Liver (tissue), 9 donors: Measurements from ENCODE around the gene TACR1. TPM values are rescaled to one million over a fixed set of nuclear protein-coding genes. Genes with fewer than 3 reads are reported as not detected.
A peak's percentile ranks its signal among the peaks of the same experiment; 100 is the strongest.

ENCODE experiments used
- DNase-seq: peaks from one replicate; pipeline ENCODE4 v3.0.0-alpha.2; 2017; ENCODE audit warnings: low spot score
- H3K27ac ChIP-seq, 2 donors: one replicate each; pipeline ENCODE4 v1.7.0; 2013; ENCODE audit warnings: inconsistent platforms in 2 of 2, low read length in 2 of 2, control low read depth in 1 of 2, low read depth in 1 of 2, mild to moderate bottlenecking in 1 of 2
- H3K27me3 ChIP-seq, 4 donors: one replicate each; pipeline versions ENCODE4 v1.6.1 to v1.7.0; 2013; ENCODE audit warnings: low read length in 3 of 4, inconsistent platforms in 1 of 4, mild to moderate bottlenecking in 1 of 4, moderate library complexity in 1 of 4; ENCODE audit not compliant: control insufficient read depth in 4 of 4, insufficient read depth in 4 of 4
- H3K36me3 ChIP-seq, 4 donors: one replicate each; pipeline versions ENCODE4 v1.6.1 to v1.7.0; 2013; ENCODE audit warnings: low read length in 3 of 4, mild to moderate bottlenecking in 3 of 4, low read depth in 1 of 4, moderate library complexity in 1 of 4; ENCODE audit not compliant: control insufficient read depth in 4 of 4, insufficient read depth in 3 of 4
- H3K4me1 ChIP-seq, 4 donors: one replicate each; pipeline versions ENCODE4 v1.6.1 to v1.7.0; 2013; ENCODE audit warnings: low read length in 3 of 4, mild to moderate bottlenecking in 3 of 4, moderate library complexity in 1 of 4; ENCODE audit not compliant: control insufficient read depth in 4 of 4, insufficient read depth in 4 of 4
- H3K4me3 ChIP-seq, 3 donors: one replicate each; pipeline versions ENCODE4 v1.6.1 to v1.7.0; 2013; ENCODE audit warnings: low read length in 3 of 3, control low read depth in 1 of 3, low read depth in 1 of 3, mild to moderate bottlenecking in 1 of 3
- H3K9ac ChIP-seq, 2 donors: one replicate each; pipeline ENCODE4 v1.7.0; 2013; ENCODE audit warnings: low read length in 2 of 2, mild to moderate bottlenecking in 2 of 2, moderate library complexity in 2 of 2, control low read depth in 1 of 2, low read depth in 1 of 2
- H3K9me3 ChIP-seq, 4 donors: one replicate each; pipeline versions ENCODE4 v1.6.1 to v1.7.0; 2013; ENCODE audit warnings: low read length in 3 of 4; ENCODE audit not compliant: control insufficient read depth in 4 of 4
- ATF3 ChIP-seq: IDR thresholded peaks from 2 replicates; pipeline ENCODE4 v1.6.1; 2016; ENCODE audit warnings: antibody characterized with exemption
- CTCF ChIP-seq: fragments of 150-350 bp; IDR thresholded peaks from 2 replicates; pipeline ENCODE4 v1.5.1; 2017; ENCODE audit warnings: improper control_type of control experiment, low read depth, low read length; ENCODE audit not compliant: missing input control
- EGR1 ChIP-seq, 2 donors: IDR thresholded peaks; 2 replicates each; pipeline ENCODE4 v1.6.1; 2016 to 2018; ENCODE audit warnings: antibody characterized with exemption in 2 of 2, low read depth in 2 of 2
- FOXA1 ChIP-seq: IDR thresholded peaks from 2 replicates; pipeline ENCODE4 v1.6.1; 2016; ENCODE audit warnings: antibody characterized with exemption
- FOXA2 ChIP-seq: IDR thresholded peaks from 2 replicates; pipeline ENCODE4 v1.6.1; 2016; ENCODE audit warnings: antibody characterized with exemption
- GABPA ChIP-seq, 2 donors: IDR thresholded peaks in 1 of 2; conservative IDR thresholded peaks in 1 of 2; 2 replicates each; pipeline ENCODE4 v1.6.1; 2016; ENCODE audit warnings: antibody characterized with exemption in 2 of 2, mild to moderate bottlenecking in 1 of 2, moderate library complexity in 1 of 2
- HNF4A ChIP-seq, 2 donors: conservative IDR thresholded peaks; 2 replicates each; pipeline ENCODE4 v1.6.1; 2016; ENCODE audit warnings: antibody characterized with exemption in 2 of 2, mild to moderate bottlenecking in 2 of 2
- JUND ChIP-seq, 2 donors: IDR thresholded peaks; 2 replicates each; pipeline ENCODE4 v1.6.1; 2016; ENCODE audit warnings: antibody characterized with exemption in 2 of 2
- NR2F2 ChIP-seq: IDR thresholded peaks from 2 replicates; pipeline ENCODE4 v1.6.1; 2016; ENCODE audit warnings: antibody characterized with exemption
- RAD21 ChIP-seq, 2 donors: IDR thresholded peaks; 2 replicates each; pipeline ENCODE4 v1.6.1; 2016; ENCODE audit warnings: antibody characterized with exemption in 2 of 2, mild to moderate bottlenecking in 2 of 2
- RXRA ChIP-seq, 2 donors: IDR thresholded peaks; 2 replicates each; pipeline ENCODE4 v1.6.1; 2017 to 2018; ENCODE audit warnings: antibody characterized with exemption in 2 of 2, mild to moderate bottlenecking in 1 of 2
- SP1 ChIP-seq: IDR thresholded peaks from 2 replicates; pipeline ENCODE4 v1.6.1; 2018; ENCODE audit warnings: antibody characterized with exemption, mild to moderate bottlenecking
- TAF1 ChIP-seq: conservative IDR thresholded peaks from 2 replicates; pipeline ENCODE4 v1.6.1; 2016; ENCODE audit warnings: antibody characterized with exemption, mild to moderate bottlenecking
- YY1 ChIP-seq: IDR thresholded peaks from 2 replicates; pipeline ENCODE4 v1.6.1; 2016; ENCODE audit warnings: antibody characterized with exemption, mild to moderate bottlenecking
- ZBTB33 ChIP-seq: IDR thresholded peaks from 2 replicates; pipeline ENCODE4 v1.6.1; 2016; ENCODE audit warnings: antibody characterized with exemption
- WGBS: extraction: QIAGEN DNeasy Blood & Tissue Kit; methylation state at CpG from one replicate; pipeline ENCODE4 v1.1.7; 2013; 5-methylcytosine and 5-hydroxymethylcytosine counted together
- polyA plus RNA-seq, 2 donors: library from polyadenylated mRNA; stranded (reverse) in 1 of 2; unstranded in 1 of 2; fragments of 200-250 nt in 1 of 2; fragments of >200 nt in 1 of 2; fragmentation: Nextera tagmentation in 1 of 2; extraction: Ambion mirVana in 1 of 2; gene quantifications; one replicate each; pipeline versions ENCODE4 v1.2.1 to v1.2.3, GENCODE V29; 2013 to 2015
- total RNA-seq, 2 donors: library from RNA; depleted of rRNA; stranded (reverse); fragments of >200 nt; gene quantifications; one replicate each; pipeline ENCODE4 v1.2.3, GENCODE V29; 2014
- donor health status: healthy.
- donor health status: healthy.
- donor health status: healthy.
- donor health status: healthy.
- donor health status: healthy.

TACR1 gene
- total and polyA plus RNA-seq, 4 donors = 0.02 to 0.84 (median 0.14) TPM; not detected in 1

GRCh38 chr2:75006041-75006440 is 193.3 kb downstream of the TACR1 start (continued):
- TF ChIP-seq ZBTB33 = no peak
- no peak for TF ChIP-seq HNF4A (conservative IDR thresholded peaks at IDR 0.05)
- TF ChIP-seq SP1 = no peak
- no peak for TF ChIP-seq ATF3
- no peak for TF ChIP-seq YY1

- no peak overlapping the region for H3K9ac ChIP-seq
- 70% methylated on average over 2 of the region's 2 CpGs for WGBS
- no peaks in the 10 kb centered on the region for H3K27me3 ChIP-seq
- H3K36me3 ChIP-seq = no peaks in the 10 kb centered on the region
- peaks cover 0 to under 1% (median 0%) of the 10 kb centered on the region in 4 donors for H3K9me3 ChIP-seq
- TF ChIP-seq TAF1 (no peak), HNF4A (conservative IDR thresholded peaks at IDR 0.05) (no peak), ZBTB33 (no peak), YY1 (no peak), FOXA1 (no peak)
- no peak overlapping the region for H3K4me3 ChIP-seq
- H3K27ac ChIP-seq = no peak overlapping the region
- peaks cover 0 to 4% (median 0%) of the 10 kb centered on the region in 4 donors for H3K4me1 ChIP-seq
- DNase-seq = no peak
Observed at GRCh38 chr2:75003773-75004172, 195.5 kb downstream of the TACR1 start.

GRCh38 chr2:75003276-75003675 is 196.0 kb downstream of the TACR1 start:
- H3K27ac ChIP-seq = no peak overlapping the region
- no peak for DNase-seq

GRCh38 chr2:75002007-75002406 is 197.3 kb downstream of the TACR1 start:
- H3K4me3 ChIP-seq = no peak overlapping the region
- 91% methylated on average over 3 of the region's 3 CpGs for WGBS
- TF ChIP-seq JUND (IDR thresholded peaks at IDR 0.05) (no peak), YY1 (no peak), RAD21 (IDR thresholded peaks at IDR 0.05) (no peak), ATF3 (no peak), RXRA (IDR thresholded peaks at IDR 0.05) (no peak), EGR1 (IDR thresholded peaks at IDR 0.05; ENCODE audit: low read depth in 2 of 2) (no peak), CTCF (no peak), GABPA (IDR thresholded peaks at IDR 0.05 in 1 of 2, conservative IDR thresholded peaks at IDR 0.05 in 1 of 2) (no peak), SP1 (no peak), NR2F2 (no peak), TAF1 (no peak)
- DNase-seq = no peak
- peaks cover 0 to 4% (median 4%) of the 10 kb centered on the region in 4 donors for H3K9me3 ChIP-seq
- peaks cover 0 to 4% (median 0%) of the 10 kb centered on the region in 4 donors for H3K4me1 ChIP-seq
- no peak overlapping the region for H3K27ac ChIP-seq
- no peak overlapping the region for H3K9ac ChIP-seq
- H3K27me3 ChIP-seq = no peaks in the 10 kb centered on the region
- H3K36me3 ChIP-seq = no peaks in the 10 kb centered on the region

More at GRCh38 chr2:75003276-75003675, 196.0 kb downstream of the TACR1 start:
- no peak overlapping the region for H3K9ac ChIP-seq
- H3K4me3 ChIP-seq = no peak overlapping the region
- peaks cover 0 to 4% (median 3%) of the 10 kb centered on the region in 4 donors for H3K9me3 ChIP-seq
- no peaks in the 10 kb centered on the region for H3K27me3 ChIP-seq
- H3K4me1 ChIP-seq = peaks cover 0 to 4% (median 0%) of the 10 kb centered on the region in 4 donors
- no peaks in the 10 kb centered on the region for H3K36me3 ChIP-seq
- WGBS = 34% methylated on average over 2 of the region's 2 CpGs
- peak; percentile 69 to 83 for TF ChIP-seq HNF4A (conservative IDR thresholded peaks at IDR 0.05)
- no peak for TF ChIP-seq FOXA2
- TF ChIP-seq RXRA (IDR thresholded peaks at IDR 0.05) = peak; percentile 35 to 46
- no peak for TF ChIP-seq GABPA (IDR thresholded peaks at IDR 0.05 in 1 of 2, conservative IDR thresholded peaks at IDR 0.05 in 1 of 2)
- no peak for TF ChIP-seq NR2F2
